Stimulated activated CD8-positive, alpha-beta memory T cell treated with anti-CD3 and anti-CD28 coated beads, Interleukin-15, amount 100 ng/mL, for 48 hours (primary cell): ENCODE data around the gene CPT2.
A peak's percentile ranks its signal among the peaks of the same experiment; 100 is the strongest.

Experiments used
- DNase-seq, 2 donors: peaks; one replicate each; pipeline ENCODE4 v3.0.0-alpha.2; 2020; ENCODE audit warnings: low read depth in 2 of 2

CPT2 gene

GRCh38 chr1:53196485-53197290, at the start of gene CPT2:
Gene CPT2 (plus strand): TSS chr1:53196824. CDS start chr1:53196944, 120 bp downstream.
- DNase-seq: peak; percentile 89 to 92

DNA sequence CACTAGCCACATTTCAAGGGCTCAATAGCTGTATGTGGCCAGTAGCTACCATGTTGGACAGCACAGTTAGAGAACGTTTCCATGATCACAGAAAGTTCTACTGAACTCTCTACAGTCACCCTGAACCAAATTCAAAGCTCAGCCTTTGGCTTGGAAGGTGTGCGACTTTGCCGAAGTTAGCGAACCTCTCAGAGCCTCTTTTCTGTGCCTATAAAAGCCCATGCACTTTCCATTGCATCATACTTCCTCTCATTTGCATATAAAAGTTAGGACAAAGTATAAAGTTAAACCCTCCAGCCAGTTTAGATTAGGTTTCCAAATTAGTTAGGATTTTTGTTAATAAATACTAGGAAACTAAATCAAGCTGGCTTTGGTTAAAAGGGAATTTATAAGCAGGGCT, 49.5 kb upstream of the CPT2 start:
- no peak for DNase-seq

- DNase-seq: no peak
Measured at GRCh38 chr1:53148123-53148522, 48.5 kb upstream of the CPT2 start.

DNA sequence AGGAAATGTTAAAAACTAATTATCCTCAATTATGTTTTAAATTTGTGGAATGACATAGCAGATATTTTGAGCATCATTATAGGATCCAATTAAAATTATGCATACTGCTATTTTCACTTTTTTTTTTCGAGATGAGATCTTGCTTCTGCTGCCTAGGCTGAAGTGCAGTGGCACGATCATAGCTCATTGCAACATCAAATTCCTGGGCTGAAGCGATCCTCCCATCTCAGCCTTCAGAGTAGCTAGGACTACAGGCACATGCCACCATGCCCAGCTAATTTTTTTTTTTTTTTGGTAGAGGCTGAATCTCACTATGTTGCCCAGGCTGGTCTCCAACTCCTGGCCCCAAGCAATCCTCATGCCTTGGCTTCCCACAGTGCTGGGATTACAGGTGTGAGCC, 42.9 kb upstream of the CPT2 start:
- DNase-seq: no peak

GRCh38 chr1:53154859-53155438, 41.7 kb upstream of the CPT2 start:
- DNase-seq: no peak

DNA sequence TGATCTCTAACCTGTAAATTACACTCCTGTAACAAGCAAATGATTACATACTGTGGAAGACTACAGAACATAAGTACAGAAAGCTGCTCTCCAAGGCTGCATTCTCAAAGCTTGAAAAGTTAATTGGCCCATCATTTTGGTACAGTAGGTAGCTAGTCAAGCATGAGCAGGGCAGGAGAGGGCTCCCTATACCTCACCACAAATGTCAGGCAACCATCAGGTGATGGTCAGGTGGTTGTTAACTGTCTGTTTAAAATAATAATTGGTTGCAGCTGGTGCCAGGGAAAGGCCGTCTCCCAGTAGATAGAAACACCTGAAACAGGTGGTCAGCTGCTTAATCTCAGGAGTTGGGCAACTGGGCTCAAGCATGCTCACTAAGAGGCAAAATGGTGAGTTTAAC, 41.1 kb upstream of the CPT2 start:
- no peak for DNase-seq

- no peak for DNase-seq
Measured at GRCh38 chr1:53155945-53156344, 40.7 kb upstream of the CPT2 start.

GRCh38 chr1:53156783-53157182, 39.8 kb upstream of the CPT2 start:
- no peak for DNase-seq

- DNase-seq: no peak
Measured at GRCh38 chr1:53158900-53159299, 37.7 kb upstream of the CPT2 start.

DNA sequence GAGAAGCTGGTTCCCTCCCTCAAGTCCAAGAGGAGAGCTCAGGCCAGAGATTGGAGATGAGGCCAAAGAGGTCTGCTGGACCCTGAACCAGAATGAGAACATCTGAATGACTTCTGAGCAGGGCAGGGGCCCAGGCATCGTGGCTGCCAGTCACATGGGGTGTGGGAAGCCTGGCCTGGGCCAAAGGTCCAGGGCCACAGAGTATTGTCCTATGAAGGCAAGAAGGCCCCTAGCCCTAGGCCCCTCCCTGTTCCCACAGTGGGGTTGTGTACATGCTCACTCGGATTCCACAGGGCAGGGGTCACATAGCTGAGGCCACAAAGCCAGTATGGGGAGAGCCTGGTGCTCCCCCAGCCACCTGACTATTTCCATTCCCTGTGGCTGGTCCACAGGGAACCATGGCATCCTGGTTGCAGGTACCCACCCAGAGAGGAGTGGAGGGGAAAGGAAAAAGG, 35.7 kb upstream of the CPT2 start:
- no peak for DNase-seq

GRCh38 chr1:53162621-53163020, 34.0 kb upstream of the CPT2 start:
- DNase-seq: no peak

DNA sequence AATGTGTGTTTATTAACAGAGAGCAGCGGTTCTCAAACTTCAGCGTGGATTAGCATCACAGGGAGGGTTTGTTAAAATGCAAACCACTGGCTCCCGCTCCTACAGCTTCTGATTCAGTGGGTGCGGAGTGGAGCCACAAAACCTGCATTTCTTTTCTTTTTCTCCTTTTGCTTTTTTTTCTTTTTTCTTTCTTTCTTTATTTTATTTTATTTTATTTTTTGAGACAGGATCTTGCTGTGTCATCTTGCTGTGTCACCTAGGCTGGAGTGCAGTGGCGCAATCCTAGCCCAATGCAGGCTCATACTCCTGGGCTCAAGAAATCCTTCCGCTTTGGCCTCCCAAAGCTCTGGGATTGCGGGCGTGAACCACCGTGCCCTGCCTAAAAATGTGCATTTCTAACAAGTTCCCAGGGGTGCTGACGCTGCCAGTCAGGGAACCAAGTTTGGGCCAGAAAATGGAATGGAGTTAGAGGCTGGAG, 33.3 kb upstream of the CPT2 start:
- DNase-seq: no peak

GRCh38 chr1:53165408-53165961, 31.1 kb upstream of the CPT2 start:
- no peak for DNase-seq

GRCh38 chr1:53166366-53166765, 30.3 kb upstream of the CPT2 start:
- no peak for DNase-seq

GRCh38 chr1:53166912-53167311, 29.7 kb upstream of the CPT2 start:
- no peak for DNase-seq

DNA sequence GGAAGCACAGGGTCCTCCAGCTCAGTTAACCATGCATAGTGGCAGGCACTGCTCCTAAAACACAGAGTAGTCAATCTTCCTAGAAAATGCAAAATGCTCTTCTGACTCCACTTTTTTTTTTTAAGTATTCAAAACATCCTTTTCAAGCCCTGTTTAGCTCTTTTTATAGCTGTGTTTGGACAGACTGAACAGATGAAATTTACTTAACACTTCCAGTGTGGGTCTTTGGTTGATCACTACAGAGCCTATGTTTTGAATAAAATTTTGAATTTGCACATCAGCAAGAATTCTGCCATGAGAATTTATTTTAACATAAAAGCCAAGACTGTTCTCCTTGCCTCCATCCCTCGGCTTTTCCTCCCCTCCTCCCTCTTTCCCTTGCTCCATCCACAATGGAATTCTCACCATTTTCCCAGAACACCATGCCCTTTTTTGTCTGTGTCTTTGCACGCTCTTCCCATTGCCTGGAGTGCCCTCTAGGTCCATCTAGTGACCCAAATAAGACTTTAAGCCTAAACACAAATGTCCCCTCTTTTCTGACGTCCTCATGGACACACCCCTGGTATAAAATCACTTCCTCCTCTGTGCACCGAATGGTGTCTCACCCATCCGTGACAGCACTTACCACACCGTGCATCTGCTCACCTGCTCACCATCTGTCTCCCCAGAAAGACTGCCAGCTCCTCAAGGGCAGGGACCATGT, 24.0 kb upstream of the CPT2 start:
- DNase-seq: no peak

GRCh38 chr1:53174971-53175913, 21.4 kb upstream of the CPT2 start:
- no peak for DNase-seq

DNA sequence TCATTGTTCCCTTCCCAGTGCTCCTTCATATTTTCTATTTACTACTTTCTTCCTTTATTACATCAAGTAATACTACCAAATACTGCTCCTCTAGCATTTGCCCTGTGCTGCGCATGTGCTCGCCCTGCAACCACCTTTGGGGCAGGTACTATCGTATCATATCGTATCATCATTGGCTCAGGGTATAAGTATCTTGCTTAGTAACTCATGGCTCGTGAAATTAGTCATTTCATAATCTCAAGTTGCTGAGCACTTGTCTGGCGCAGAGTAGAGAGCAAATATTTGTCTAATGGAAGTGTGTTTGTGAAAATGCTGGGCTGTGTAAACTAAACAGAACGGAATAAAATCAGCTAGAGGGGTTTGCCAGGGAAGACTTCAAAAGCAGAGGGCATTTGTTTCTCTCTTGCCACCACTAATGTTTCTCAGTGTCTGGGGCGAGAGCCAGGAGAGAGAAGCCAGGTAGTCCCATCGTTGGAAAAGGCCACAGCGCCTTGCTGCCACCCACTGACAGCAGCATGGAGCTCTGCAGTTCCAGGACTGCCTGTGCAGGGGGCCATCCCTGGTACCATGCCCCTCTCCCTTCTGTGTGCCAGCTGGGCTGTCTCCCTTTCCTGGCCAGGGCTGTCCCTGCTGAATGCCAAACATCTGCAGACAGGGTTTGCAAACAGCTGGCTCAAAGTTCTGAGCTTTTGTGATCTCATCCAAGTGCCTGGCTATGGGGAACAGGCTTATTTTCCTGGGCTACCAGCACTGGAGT, 20.0 kb upstream of the CPT2 start:
- no peak for DNase-seq

GRCh38 chr1:53180226-53180625, 16.4 kb upstream of the CPT2 start:
- DNase-seq: no peak

- no peak for DNase-seq
Measured at GRCh38 chr1:53180951-53181350, 15.7 kb upstream of the CPT2 start.
